Activated T-cell treated with anti-CD3 and anti-CD28 coated beads, Interleukin-2, amount 50 U/mL, for 72 hours (primary cell): ENCODE data around the gene MYO18B. TPM values are rescaled to one million over a fixed set of nuclear protein-coding genes. Genes with fewer than 3 reads are reported as not detected.

Source experiments
- ATAC-seq, 2 donors: fragments of 150-1000 bp; cut with Tn5 transposase; replicated peaks in 1 of 2; 2 replicates each; pipeline ENCODE4 v1.10.0; 2021; ENCODE audit warnings: moderate library complexity in 2 of 2, mild to moderate bottlenecking in 1 of 2
- DNase-seq, 2 donors: peaks; one replicate each; pipeline ENCODE4 v3.0.0; 2021 to 2022; ENCODE audit warnings: mixed read lengths in 1 of 2
- H3K27ac Mint-ChIP-seq: one replicate; pipeline ENCODE4 v1.8.0; 2022; ENCODE audit warnings: mild to moderate bottlenecking, moderate library complexity, mixed read lengths
- H3K27me3 Mint-ChIP-seq: one replicate; pipeline ENCODE4 v1.8.0; 2022; ENCODE audit warnings: low read depth, mixed read lengths
- H3K36me3 Mint-ChIP-seq, 2 donors: one replicate each; pipeline ENCODE4 v1.8.0; 2022; ENCODE audit warnings: mixed read lengths in 2 of 2, mild to moderate bottlenecking in 1 of 2; ENCODE audit not compliant: insufficient read depth in 2 of 2
- H3K4me1 Mint-ChIP-seq: one replicate; pipeline ENCODE4 v1.8.0; 2022; ENCODE audit warnings: low read depth, mixed read lengths
- H3K4me3 Mint-ChIP-seq, 2 donors: one replicate each; pipeline ENCODE4 v1.8.0; 2022; ENCODE audit warnings: mild to moderate bottlenecking in 2 of 2, mixed read lengths in 2 of 2, moderate library complexity in 2 of 2
- H3K9me3 Mint-ChIP-seq, 2 donors: one replicate each; pipeline ENCODE4 v1.8.0; 2022; ENCODE audit warnings: mixed read lengths in 2 of 2
- total RNA-seq, 2 donors: library from RNA; stranded (reverse); gene quantifications; one replicate each; pipeline ENCODE4 v1.2.3, GENCODE V29; 2022

Gene MYO18B
- total RNA-seq, 2 donors from 2014 or later = 2.4 to 2.8 TPM

GRCh38 chr22:25845985-25846745, 104.2 kb downstream of the MYO18B start:
- Mint-ChIP-seq H3K27ac (no peak overlapping the region), H3K4me3 (no peak overlapping the region), H3K9me3 (no peaks in the 10 kb centered on the region), H3K36me3 (no peaks in the 10 kb centered on the region), H3K27me3 (peaks cover 7% of the 10 kb centered on the region), H3K4me1 (peaks cover 8% of the 10 kb centered on the region)
- DNase-seq (peak; percentile 37 to 41), ATAC-seq (peak; percentile 90 to 92)

GRCh38 chr22:25847451-25847850, 105.5 kb downstream of the MYO18B start:
- H3K9me3 Mint-ChIP-seq = no peaks in the 10 kb centered on the region
- DNase-seq = no peak
- H3K4me1 Mint-ChIP-seq = peaks cover 8% of the 10 kb centered on the region
- ATAC-seq = no peak
- H3K36me3 Mint-ChIP-seq = no peaks in the 10 kb centered on the region
- no peak overlapping the region for H3K4me3 Mint-ChIP-seq
- peaks cover 12% of the 10 kb centered on the region for H3K27me3 Mint-ChIP-seq
- H3K27ac Mint-ChIP-seq = no peak overlapping the region

DNA sequence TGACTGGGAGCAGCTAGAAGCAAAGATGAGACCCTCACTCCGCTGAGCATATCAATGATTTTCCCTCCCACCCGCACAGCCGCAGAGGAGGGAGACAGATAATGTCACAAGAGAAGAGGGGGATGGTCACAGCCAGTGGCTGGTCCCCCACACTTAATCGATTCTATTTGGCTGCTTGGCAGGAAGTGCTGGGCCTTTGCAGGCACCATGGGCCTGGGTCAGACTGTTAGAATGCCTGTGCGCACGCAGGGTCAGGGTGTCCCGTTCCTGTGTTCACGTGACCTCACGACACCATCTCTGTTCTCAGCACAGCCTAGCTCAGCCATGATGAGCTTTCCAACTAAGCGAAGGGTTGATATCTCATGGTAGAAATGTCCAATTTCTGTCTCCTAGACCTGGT, 107.0 kb downstream of the MYO18B start:
- Mint-ChIP-seq H3K36me3 (no peaks in the 10 kb centered on the region), H3K9me3 (no peaks in the 10 kb centered on the region)

DNA sequence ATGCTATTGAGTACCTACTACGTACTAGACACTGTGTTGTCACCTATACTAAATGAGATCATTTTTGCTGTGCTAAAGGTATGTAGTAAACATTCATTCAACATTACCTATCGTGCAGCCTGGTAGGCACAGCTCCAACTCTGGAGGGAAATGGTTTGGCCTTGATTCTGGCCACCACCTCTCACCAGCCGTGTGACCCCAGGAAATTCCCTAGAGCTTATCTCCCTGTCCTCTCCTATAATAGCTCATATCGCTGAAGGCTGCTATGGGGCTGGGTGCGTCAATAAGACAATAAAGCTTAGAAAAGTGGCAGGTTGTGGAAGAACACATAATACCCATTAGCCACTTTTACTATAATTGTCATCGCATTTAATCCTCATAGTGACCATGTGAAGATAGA, 107.5 kb downstream of the MYO18B start:
- no peak overlapping the region for H3K27ac Mint-ChIP-seq
- H3K27me3 Mint-ChIP-seq = peaks cover 12% of the 10 kb centered on the region
- no peaks in the 10 kb centered on the region for H3K36me3 Mint-ChIP-seq
- peaks cover 13% of the 10 kb centered on the region for H3K4me1 Mint-ChIP-seq
- no peak for DNase-seq
- ATAC-seq = no peak
- H3K9me3 Mint-ChIP-seq = no peaks in the 10 kb centered on the region
- no peak overlapping the region for H3K4me3 Mint-ChIP-seq

More for the DNA sequence above, 107.0 kb downstream of the MYO18B start:
- Mint-ChIP-seq H3K27me3 (peaks cover 12% of the 10 kb centered on the region), H3K4me3 (no peak overlapping the region), H3K27ac (no peak overlapping the region), H3K4me1 (peaks cover 13% of the 10 kb centered on the region)
- DNase-seq (no peak), ATAC-seq (no peak)

GRCh38 chr22:25852223-25852622, 110.2 kb downstream of the MYO18B start:
- H3K4me3 Mint-ChIP-seq = no peak overlapping the region
- no peak for ATAC-seq

DNA sequence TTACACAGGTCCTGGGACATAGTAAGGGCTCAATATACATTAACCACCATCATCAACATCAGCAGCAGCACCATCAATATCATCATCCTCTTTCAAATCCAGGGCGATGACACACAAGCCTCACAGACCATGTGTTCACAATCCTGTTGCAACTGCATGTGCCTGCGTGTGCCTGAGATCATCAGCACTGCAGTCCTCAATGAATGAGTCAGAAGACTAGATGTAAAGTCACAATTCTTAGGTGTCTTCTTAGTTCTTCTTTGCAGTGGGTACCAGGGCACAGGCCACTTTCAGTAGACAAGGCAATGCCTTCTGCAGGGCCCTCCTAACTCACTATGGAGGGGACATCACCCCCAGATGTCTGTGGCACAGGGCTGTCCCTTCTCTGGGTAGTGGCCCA, 111.1 kb downstream of the MYO18B start:
- no peak overlapping the region for H3K4me3 Mint-ChIP-seq
- peak; percentile 47 to 60 for ATAC-seq

More at GRCh38 chr22:25852223-25852622, 110.2 kb downstream of the MYO18B start:
- peaks cover 6% of the 10 kb centered on the region for H3K4me1 Mint-ChIP-seq
- no peaks in the 10 kb centered on the region for H3K9me3 Mint-ChIP-seq
- H3K27ac Mint-ChIP-seq = no peak overlapping the region
- H3K27me3 Mint-ChIP-seq = peaks cover 23% of the 10 kb centered on the region
- DNase-seq = no peak
- H3K36me3 Mint-ChIP-seq = no peaks in the 10 kb centered on the region

GRCh38 chr22:25853501-25854284, 111.7 kb downstream of the MYO18B start:
- Mint-ChIP-seq H3K27me3 (peaks cover 24% of the 10 kb centered on the region), H3K4me3 (no peak overlapping the region), H3K9me3 (no peaks in the 10 kb centered on the region), H3K36me3 (no peaks in the 10 kb centered on the region), H3K27ac (no peak overlapping the region), H3K4me1 (peaks cover 6% of the 10 kb centered on the region)
- DNase-seq (no peak), ATAC-seq (no peak)

More for the DNA sequence above, 111.1 kb downstream of the MYO18B start:
- peaks cover 6% of the 10 kb centered on the region for H3K4me1 Mint-ChIP-seq
- no peaks in the 10 kb centered on the region for H3K36me3 Mint-ChIP-seq
- H3K27me3 Mint-ChIP-seq = peaks cover 24% of the 10 kb centered on the region
- no peak overlapping the region for H3K27ac Mint-ChIP-seq
- DNase-seq = no peak
- no peaks in the 10 kb centered on the region for H3K9me3 Mint-ChIP-seq

DNA sequence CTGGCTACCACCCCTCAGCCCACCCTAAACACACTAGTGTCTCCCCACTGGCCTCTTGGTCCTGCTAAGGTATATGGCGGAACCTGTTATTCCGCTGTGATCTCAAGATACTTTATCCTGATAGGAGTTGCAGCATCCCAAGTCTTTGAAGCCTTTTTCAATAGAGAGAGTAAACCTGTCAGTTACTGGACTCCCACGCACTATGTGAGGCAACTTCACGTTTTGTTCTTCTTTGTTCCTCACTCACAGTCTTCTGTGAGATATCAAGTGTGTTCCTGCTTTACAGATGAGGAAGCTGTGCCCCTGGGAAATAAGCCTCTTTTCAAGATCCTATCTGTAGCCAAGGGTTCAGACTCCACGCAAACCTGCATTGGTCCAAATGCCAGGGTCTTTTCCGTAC, 127.8 kb downstream of the MYO18B start:
- no peak for ATAC-seq

GRCh38 chr22:25874327-25874726, 132.3 kb downstream of the MYO18B start:
- no peaks in the 10 kb centered on the region for H3K4me1 Mint-ChIP-seq
- H3K27ac Mint-ChIP-seq = no peak overlapping the region
- no peaks in the 10 kb centered on the region for H3K36me3 Mint-ChIP-seq
- H3K27me3 Mint-ChIP-seq = peaks cover 24% of the 10 kb centered on the region
- no peak for DNase-seq
- H3K4me3 Mint-ChIP-seq = no peak overlapping the region
- ATAC-seq = no peak
- no peaks in the 10 kb centered on the region for H3K9me3 Mint-ChIP-seq

More for the DNA sequence above, 127.8 kb downstream of the MYO18B start:
- Mint-ChIP-seq H3K27me3 (peaks cover 6% of the 10 kb centered on the region), H3K27ac (no peak overlapping the region), H3K4me1 (no peaks in the 10 kb centered on the region), H3K9me3 (no peaks in the 10 kb centered on the region), H3K4me3 (no peak overlapping the region), H3K36me3 (no peaks in the 10 kb centered on the region)
- DNase-seq = no peak

DNA sequence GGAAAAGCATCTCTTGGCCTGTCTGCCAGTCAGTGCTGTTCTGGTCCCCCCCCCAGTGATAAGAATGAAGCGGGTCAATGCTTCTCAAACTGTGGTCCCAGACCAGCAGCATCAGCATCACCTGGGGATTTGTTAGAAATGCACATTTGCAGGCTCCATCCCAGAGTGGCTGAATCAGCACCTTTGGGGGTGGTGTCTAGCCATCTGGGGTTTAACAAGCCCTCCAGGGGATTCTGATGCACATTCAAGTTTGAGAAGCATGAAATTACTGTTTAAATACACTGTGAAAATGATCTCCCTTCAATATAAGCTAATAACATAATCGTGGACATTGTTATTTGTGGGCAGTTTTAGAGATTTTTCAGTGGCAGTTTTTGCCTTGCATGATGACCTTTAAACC, 133.5 kb downstream of the MYO18B start:
- Mint-ChIP-seq H3K36me3 (no peaks in the 10 kb centered on the region), H3K27ac (no peak overlapping the region), H3K4me3 (no peak overlapping the region), H3K9me3 (no peaks in the 10 kb centered on the region), H3K27me3 (peaks cover 25% of the 10 kb centered on the region), H3K4me1 (no peaks in the 10 kb centered on the region)
- ATAC-seq (no peak), DNase-seq (no peak)

- Mint-ChIP-seq H3K27ac (no peak overlapping the region), H3K4me1 (no peaks in the 10 kb centered on the region), H3K27me3 (peaks cover 35% of the 10 kb centered on the region), H3K9me3 (no peaks in the 10 kb centered on the region), H3K36me3 (no peaks in the 10 kb centered on the region), H3K4me3 (no peak overlapping the region)
- ATAC-seq = no peak
- DNase-seq = no peak
Observed at GRCh38 chr22:25876871-25877270, 134.9 kb downstream of the MYO18B start.

GRCh38 chr22:25878933-25879332, 136.9 kb downstream of the MYO18B start:
- Mint-ChIP-seq H3K27ac (no peak overlapping the region), H3K36me3 (no peaks in the 10 kb centered on the region), H3K4me1 (no peaks in the 10 kb centered on the region), H3K27me3 (peaks cover 35% of the 10 kb centered on the region), H3K9me3 (no peaks in the 10 kb centered on the region), H3K4me3 (no peak overlapping the region)
- no peak for ATAC-seq
- DNase-seq = no peak

DNA sequence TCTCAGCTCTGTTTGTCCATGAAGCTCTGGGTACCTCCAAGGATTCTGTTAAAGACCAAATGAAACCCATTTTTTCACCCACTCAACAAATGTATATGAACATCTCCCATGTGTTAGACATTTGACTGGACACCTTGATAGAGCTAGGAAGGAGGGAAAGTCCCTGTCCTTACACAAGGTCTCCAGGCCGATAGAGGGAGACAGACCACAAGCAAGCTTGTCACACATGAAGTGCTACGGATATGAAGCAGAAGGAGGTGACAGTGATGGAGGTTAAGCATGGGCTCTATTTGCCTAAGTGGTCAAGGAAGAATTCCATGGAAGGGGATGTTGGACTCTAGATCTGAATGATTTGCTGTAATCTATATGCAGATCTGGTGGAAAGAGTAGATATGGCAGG, 138.5 kb downstream of the MYO18B start:
- Mint-ChIP-seq H3K4me1 (no peaks in the 10 kb centered on the region), H3K4me3 (no peak overlapping the region), H3K27me3 (peaks cover 33% of the 10 kb centered on the region), H3K36me3 (no peaks in the 10 kb centered on the region), H3K9me3 (no peaks in the 10 kb centered on the region), H3K27ac (no peak overlapping the region)
- ATAC-seq (no peak), DNase-seq (no peak)
